NCI-H146 treated with DMSO at 0.1 percent for 48 hours (cell line): Measurements from ENCODE around the gene CBARP.
A peak's percentile ranks its signal among the peaks of the same experiment; 100 is the strongest.
"Not testable (repeated sequence)": the region's sequence is repeated elsewhere in the genome, so short reads cannot be mapped to it uniquely, and the experiment has no call there.

ENCODE experiments used
- DNase-seq: peaks from one replicate; lab custom pipeline; 2025; ENCODE audit not compliant: unreplicated experiment; lab: John Stamatoyannopoulos, UW

Gene CBARP

GRCh38 chr19:1214299-1214861 lies 23.4 kb downstream of the CBARP start:
- no peak for DNase-seq

- DNase-seq = no peak
These were observed 24.2 kb downstream of the CBARP start for GRCh38 chr19:1213391-1214286.

- no peak for DNase-seq
These were observed 26.1 kb downstream of the CBARP start for GRCh38 chr19:1211494-1212234.

GRCh38 chr19:1210227-1210538 lies 27.6 kb downstream of the CBARP start:
- no peak for DNase-seq

GRCh38 chr19:1208830-1209229 lies 29.0 kb downstream of the CBARP start:
- DNase-seq = not testable (repeated sequence)

- DNase-seq = no peak
These were observed 30.8 kb downstream of the CBARP start for GRCh38 chr19:1206864-1207450.

GRCh38 chr19:1206150-1206863 lies 31.5 kb downstream of the CBARP start:
- no peak for DNase-seq

- DNase-seq = peak; percentile 76
These were observed 32.4 kb downstream of the CBARP start, which contains the start of gene STK11 for GRCh38 chr19:1205114-1206099. TSS of gene STK11 (plus strand) at chr19:1205778. CDS start at chr19:1206914, 1,136 bp downstream.

- not testable (repeated sequence) for DNase-seq
These were observed 37.2 kb downstream of the CBARP start for GRCh38 chr19:1200614-1201013.

GRCh38 chr19:1199531-1199930 lies 38.3 kb downstream of the CBARP start:
- DNase-seq = no peak

- no peak for DNase-seq
These were observed 48.4 kb downstream of the CBARP start for GRCh38 chr19:1189419-1189818.

- no peak for DNase-seq
These were observed 54.1 kb downstream of the CBARP start for GRCh38 chr19:1183543-1184172.

- no peak for DNase-seq
These were observed 55.1 kb downstream of the CBARP start for GRCh38 chr19:1182727-1183126.

- no peak for DNase-seq
These were observed 55.7 kb downstream of the CBARP start for GRCh38 chr19:1182068-1182467.

GRCh38 chr19:1181606-1182005 lies 56.2 kb downstream of the CBARP start:
- no peak for DNase-seq
